Measurements from ENCODE around the gene STAC2.

The STAC2 gene

DNA sequence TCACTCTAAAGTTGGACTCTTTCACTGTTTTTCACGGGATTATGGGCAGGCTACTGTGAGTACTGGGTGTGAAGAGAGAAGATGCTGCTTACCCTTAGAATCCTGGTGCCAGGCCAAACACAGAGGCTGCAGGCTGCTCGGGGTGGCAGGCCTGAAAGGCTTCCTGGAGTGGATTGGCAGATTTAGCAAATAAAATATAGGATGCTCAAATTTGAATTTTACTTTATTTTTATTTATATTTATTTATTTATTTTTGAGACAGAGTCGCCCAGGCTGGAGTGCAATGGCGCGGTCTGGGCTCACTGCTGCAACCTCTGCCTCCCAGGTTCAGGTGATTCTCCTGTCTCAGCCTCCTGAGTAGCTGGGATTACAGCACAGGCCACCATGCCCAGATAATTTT is 14.9 kb upstream of the STAC2 start:
- H3K27ac Mint-ChIP-seq = no peak overlapping the region
- DNase-seq = no peak
- peaks cover 39% of the 10 kb centered on the region for H3K27me3 Mint-ChIP-seq
- H3K9me3 Mint-ChIP-seq = no peaks in the 10 kb centered on the region
- peaks cover 34% of the 10 kb centered on the region for H3K4me1 Mint-ChIP-seq
- no peak overlapping the region for H3K4me3 Mint-ChIP-seq
- no peaks in the 10 kb centered on the region for H3K36me3 Mint-ChIP-seq
- CTCF ChIA-PET = interaction anchor here (1.2 to 8.8 kb wide), 2 partner anchors 35 to 41 kb away, joined by 3 to 162 read pairs; partner anchors contain the start of gene RPL19

DNA sequence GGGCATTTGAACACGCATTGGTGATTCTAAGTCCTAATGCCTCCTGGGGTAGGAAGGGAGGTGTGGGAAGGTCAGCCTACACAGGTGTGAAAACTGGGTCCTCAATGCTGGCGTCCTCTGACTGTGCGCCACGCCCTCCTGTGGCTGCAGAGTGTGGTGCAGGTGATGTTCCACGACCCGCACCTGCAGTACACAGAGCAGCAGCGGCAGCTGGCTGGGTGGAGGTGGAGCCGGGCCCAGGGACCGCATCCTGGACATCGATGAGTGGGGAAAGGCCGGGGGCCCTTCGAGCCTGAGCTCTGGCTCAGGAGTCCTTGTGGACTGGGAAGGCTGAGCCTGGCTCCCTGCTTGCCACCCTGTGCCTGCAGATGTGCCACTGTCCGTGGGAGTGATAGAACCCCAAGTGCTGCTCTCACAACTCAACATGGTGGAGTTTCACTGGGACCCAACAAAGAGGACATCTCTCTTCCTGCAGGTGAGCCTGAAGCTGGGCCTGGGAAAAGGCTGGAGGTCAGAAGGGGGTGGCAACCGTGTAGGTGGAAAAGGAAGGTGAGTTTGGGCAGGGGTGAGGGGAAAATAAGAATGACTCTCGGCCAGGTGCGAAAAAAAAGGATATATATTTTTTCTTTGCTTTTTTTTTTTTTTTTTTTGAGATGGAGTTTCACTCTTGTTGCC is 14.0 kb upstream of the STAC2 start:
- Mint-ChIP-seq H3K9me3 (no peaks in the 10 kb centered on the region), H3K27ac (no peak overlapping the region), H3K36me3 (no peaks in the 10 kb centered on the region), H3K27me3 (peaks cover 39% of the 10 kb centered on the region), H3K4me1 (peaks cover 33% of the 10 kb centered on the region), H3K4me3 (no peak overlapping the region)
- DNase-seq = peak; percentile 82
- CTCF ChIA-PET = interaction anchor here (1.4 to 8.8 kb wide), 5 partner anchors 9 to 74 kb away, joined by 4 to 162 read pairs (median 5); partner anchors contain the start of gene ARL5C

DNA sequence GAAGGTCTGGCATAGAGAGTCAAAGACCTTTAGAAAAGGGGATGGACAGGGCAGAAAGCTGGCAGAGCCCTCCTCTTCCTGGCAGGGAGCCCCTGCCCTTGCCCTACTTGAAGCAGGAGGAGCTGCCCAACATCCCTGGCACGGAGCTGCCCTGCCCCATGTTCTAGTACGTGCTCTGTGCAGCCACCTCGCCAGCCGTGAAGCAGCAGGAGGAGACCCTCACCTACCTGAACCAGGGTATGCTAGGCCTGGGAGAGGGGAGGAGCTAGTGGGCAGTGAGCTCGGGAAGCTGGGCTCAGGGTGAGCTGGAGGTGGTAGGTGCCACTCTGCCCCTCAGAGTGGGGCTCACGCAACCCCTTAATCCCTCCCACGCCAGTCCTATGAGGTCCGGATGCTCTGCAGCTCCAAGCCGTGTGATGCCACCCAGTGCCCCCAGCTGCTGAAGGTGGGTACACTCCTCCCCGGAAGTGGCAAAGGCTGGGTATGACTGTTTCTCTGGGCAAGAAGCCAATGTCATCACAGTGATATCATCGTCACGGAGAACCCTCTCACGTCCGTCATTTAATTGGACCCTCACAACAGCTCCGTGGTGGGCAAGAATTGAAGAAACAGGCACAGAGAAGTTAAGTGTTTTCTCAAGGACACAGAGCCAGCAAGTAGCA is 12.7 kb upstream of the STAC2 start:
- peaks cover 23% of the 10 kb centered on the region for H3K4me1 Mint-ChIP-seq
- peak overlapping the region; percentile 72 for H3K27ac Mint-ChIP-seq
- H3K27me3 Mint-ChIP-seq = peaks cover 32% of the 10 kb centered on the region
- no peaks in the 10 kb centered on the region for H3K9me3 Mint-ChIP-seq
- peak; percentile 76 for DNase-seq
- no peaks in the 10 kb centered on the region for H3K36me3 Mint-ChIP-seq
- peak overlapping the region; percentile 12 for H3K4me3 Mint-ChIP-seq
- CTCF ChIA-PET = interaction anchor here (1.2 to 8.8 kb wide), 10 partner anchors 8 to 255 kb away, joined by 3 to 162 read pairs (median 6); partner anchors contain the start of gene ARL5C

DNA sequence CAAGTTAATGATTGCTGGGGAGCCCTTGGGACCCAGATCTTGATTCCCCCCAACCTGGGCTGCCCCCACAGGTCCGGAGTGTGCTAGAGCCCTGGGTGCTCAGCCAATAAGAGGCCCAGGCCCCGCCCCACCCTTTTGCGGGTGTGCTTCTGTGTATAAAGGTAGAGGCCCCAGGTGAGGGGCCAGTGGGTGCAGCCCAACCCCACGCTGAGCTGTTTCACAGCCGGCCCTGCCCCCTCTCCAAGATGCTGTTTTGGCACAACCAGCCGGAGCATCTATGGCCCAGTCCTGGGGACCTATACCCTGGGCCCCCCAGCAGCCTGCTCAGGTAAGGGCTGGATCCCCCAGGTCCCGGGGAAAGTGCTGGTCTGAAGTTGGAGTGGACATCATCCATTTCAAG is 11.8 kb upstream of the STAC2 start:
- CTCF ChIA-PET = interaction anchor here (1.4 to 8.8 kb wide), 5 partner anchors 10 to 111 kb away, joined by 3 to 162 read pairs (median 14); no protein-coding TSS in a partner anchor
- DNase-seq = no peak
- no peak overlapping the region for H3K27ac Mint-ChIP-seq

DNA sequence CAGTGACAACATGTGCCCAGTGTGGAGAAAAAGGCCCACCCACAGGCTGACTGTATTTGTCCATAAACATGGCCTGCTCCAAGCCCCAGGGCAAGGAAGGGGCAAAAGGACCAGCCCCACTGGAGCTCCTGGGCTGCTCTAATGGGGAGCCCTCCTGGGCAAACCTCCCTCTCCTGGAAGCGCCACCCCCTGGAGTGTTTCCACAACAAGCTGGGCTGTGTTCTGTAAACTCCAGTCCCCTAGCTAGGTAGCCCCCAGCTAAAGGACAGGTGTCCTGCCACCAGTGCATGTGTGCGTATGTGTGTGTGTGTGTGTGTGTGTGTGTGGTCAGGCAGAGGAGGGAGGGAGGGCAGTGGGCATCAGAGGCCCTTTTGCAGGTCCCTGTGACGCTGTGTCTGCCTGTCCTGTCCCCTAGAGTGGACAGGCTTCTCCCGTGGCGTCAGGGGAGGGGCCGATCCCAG is 11.3 kb upstream of the STAC2 start:
- H3K27ac Mint-ChIP-seq = no peak overlapping the region
- no peak for DNase-seq
- CTCF ChIA-PET = interaction anchor here (1.1 to 8.8 kb wide), 10 partner anchors 8 to 386 kb away, joined by 3 to 162 read pairs (median 6); partner anchors contain the start of gene RPL19
- no peak overlapping the region for H3K4me3 Mint-ChIP-seq
- H3K27me3 Mint-ChIP-seq = peaks cover 42% of the 10 kb centered on the region
- no peaks in the 10 kb centered on the region for H3K36me3 Mint-ChIP-seq
- peaks cover 23% of the 10 kb centered on the region for H3K4me1 Mint-ChIP-seq
- no peaks in the 10 kb centered on the region for H3K9me3 Mint-ChIP-seq

More for the DNA sequence above, 11.8 kb upstream of the STAC2 start:
- H3K4me1 Mint-ChIP-seq = peaks cover 23% of the 10 kb centered on the region
- peaks cover 38% of the 10 kb centered on the region for H3K27me3 Mint-ChIP-seq
- H3K4me3 Mint-ChIP-seq = no peak overlapping the region
- no peaks in the 10 kb centered on the region for H3K9me3 Mint-ChIP-seq
- no peaks in the 10 kb centered on the region for H3K36me3 Mint-ChIP-seq

DNA sequence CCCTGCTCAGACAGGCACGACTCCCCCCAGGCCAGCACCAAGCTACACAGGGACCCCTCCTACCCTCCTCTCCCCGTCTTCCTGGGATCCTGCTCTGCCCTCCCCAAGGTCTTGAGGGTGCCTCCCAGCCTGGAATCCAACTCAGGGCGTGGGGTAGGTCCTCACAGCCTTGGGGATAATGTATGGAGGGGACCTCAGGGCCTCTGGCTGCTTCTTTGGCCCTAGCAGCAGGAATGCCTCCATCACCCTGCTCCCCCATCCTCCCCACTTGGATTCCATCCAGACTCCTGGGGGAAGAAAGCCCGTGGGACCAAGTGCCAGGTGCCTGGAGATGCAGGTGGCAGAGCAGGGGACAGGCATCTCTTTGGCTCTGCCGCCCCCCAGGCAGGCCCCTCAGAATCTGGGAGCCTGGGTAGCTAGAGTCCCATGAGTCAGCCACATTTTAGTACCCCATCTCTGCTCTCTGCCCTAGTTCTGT is 10.7 kb upstream of the STAC2 start:
- Mint-ChIP-seq H3K27ac (no peak overlapping the region), H3K27me3 (peaks cover 46% of the 10 kb centered on the region), H3K4me3 (no peak overlapping the region), H3K9me3 (no peaks in the 10 kb centered on the region), H3K4me1 (peaks cover 28% of the 10 kb centered on the region), H3K36me3 (no peaks in the 10 kb centered on the region)
- no peak for DNase-seq
- CTCF ChIA-PET = interaction anchor here (0.5 to 8.8 kb wide), 23 partner anchors 9 to 432 kb away, joined by 3 to 162 read pairs (median 4); partner anchors contain the start of gene RPL19

DNA sequence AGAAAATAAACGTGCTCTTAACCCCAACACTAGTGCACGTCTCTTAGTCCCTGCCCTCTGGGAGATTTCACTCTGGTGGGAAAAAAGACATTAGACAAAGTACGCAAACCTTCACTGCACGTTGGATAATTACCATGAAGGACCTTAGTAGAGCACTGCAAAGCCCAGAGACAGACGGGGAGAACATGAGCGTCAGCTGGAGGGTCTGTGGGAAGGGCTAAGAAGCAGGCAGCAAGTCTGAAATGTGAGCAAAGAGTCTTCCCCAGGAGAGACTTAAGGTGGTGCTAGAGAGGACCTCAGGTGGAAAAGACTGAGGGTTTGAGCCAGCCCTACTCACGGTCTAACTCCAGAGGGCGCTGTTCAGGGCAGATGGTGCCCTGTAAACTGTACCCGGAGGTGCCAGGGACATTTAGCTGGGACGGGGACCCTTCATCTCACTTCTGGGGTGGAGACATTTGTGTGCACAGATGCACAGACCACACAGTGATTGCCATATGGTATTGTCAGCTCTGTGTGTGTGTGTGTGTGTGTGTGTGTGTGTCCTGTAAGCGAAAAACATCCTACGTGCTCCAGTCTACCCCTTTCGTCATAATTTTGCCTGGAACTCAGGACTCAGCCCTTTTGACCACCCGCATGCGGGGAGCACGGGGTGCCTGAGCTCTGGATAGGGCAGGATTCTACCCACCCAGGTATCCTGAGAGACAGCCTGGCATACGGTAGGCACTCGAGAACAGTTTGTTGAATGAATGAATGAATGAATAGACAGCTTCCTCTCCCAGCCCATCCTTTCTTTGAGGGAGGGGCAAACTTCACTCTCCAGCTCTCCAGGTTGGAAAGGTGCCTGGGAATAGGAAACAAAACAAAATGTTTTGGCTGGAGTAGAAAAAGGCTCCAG is 10.1 kb upstream of the STAC2 start:
- peak; percentile 74 for DNase-seq
- no peaks in the 10 kb centered on the region for H3K9me3 Mint-ChIP-seq
- no peak overlapping the region for H3K4me3 Mint-ChIP-seq
- H3K27me3 Mint-ChIP-seq = peaks cover 53% of the 10 kb centered on the region
- peaks cover 28% of the 10 kb centered on the region for H3K4me1 Mint-ChIP-seq
- no peaks in the 10 kb centered on the region for H3K36me3 Mint-ChIP-seq
- CTCF ChIA-PET = interaction anchor here (0.5 to 8.8 kb wide), 28 partner anchors 9 to 568 kb away, joined by 3 to 162 read pairs (median 4); partner anchors contain the start of genes FBXL20 and RPL19
- H3K27ac Mint-ChIP-seq = no peak overlapping the region

DNA sequence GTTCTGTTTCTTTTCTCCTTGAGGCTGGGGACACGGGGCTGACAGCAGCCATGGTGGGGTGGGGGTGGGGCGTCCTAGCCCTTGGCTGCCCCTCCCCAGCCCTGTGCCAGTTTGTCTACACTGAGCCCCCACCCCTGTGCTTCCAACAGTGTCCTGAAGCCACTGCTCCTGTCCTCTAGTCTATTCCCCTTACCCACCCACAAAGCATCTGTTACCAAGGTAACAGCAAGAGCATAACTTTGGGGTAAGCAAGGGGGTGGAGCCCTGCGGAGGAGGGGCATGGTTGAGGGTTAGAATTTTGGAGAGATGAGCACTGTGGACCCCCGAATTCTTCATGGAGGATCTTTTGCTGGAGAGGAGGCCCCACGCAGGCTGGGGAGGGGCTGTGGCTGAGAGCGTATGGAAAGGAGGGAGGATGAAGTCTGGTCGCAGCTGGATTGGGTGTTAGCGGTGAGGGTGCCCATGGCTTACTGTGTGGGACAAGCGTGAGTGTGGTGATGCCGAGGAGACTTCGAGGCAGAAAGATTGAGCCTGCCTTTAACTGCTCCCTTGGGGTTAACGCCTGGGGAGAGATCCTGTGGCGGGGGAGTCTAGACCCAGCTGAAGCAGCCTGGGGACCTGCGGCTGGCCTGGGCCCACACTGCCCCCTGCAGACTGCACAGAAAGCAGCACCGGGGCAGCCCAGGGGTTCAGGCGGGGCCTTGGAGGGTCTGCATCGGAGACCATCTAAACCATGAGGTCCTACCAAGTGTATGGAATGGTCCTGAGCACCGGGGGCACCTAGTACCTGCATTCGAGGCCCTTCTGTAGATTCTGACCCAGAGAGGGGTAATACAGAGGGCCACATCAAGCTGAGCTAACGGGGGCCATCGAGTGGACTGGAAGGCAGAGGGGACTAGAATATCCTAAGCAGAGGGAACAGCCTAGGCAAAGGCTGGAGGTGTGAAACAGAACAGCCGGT is 6.1 kb upstream of the STAC2 start:
- H3K36me3 Mint-ChIP-seq = no peaks in the 10 kb centered on the region
- H3K27me3 Mint-ChIP-seq = peaks cover 66% of the 10 kb centered on the region
- no peaks in the 10 kb centered on the region for H3K9me3 Mint-ChIP-seq
- no peak overlapping the region for H3K27ac Mint-ChIP-seq
- DNase-seq = peak; percentile 66
- no peak overlapping the region for H3K4me3 Mint-ChIP-seq
- H3K4me1 Mint-ChIP-seq = peaks cover 9% of the 10 kb centered on the region
- CTCF ChIA-PET = interaction anchor here (0.6 to 5.0 kb wide), 16 partner anchors 9 to 294 kb away, joined by 3 to 74 read pairs (median 4); partner anchors contain the start of genes ARL5C and RPL19

DNA sequence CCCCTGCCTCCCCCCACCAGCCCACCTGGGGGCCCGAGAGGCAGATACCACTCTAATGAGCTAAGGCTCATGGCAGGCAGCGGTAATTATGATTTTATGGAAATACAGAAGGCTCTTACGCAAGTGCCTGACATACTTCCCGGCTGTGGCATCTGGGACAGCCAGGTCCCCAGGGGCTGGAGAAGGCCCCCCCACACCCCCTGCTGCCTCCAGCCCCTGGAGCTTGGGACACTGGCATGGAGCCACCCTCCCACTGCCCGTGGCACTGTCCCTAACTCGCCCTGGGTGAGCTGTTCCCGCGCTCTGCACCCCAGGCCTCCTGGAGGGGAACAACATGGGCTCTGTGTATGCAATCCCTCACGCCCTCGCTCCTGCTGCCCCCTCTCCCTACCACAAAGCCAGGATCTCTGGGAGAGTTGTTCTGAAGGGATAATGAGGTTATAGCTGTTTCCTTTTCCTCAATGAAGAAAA is 5.4 kb upstream of the STAC2 start:
- peaks cover 70% of the 10 kb centered on the region for H3K27me3 Mint-ChIP-seq
- H3K36me3 Mint-ChIP-seq = no peaks in the 10 kb centered on the region
- CTCF ChIA-PET = interaction anchor here (1.0 to 5.0 kb wide), 8 partner anchors 8 to 248 kb away, joined by 3 to 74 read pairs (median 6); no protein-coding TSS in a partner anchor
- no peaks in the 10 kb centered on the region for H3K9me3 Mint-ChIP-seq
- no peak overlapping the region for H3K4me3 Mint-ChIP-seq
- peaks cover 11% of the 10 kb centered on the region for H3K4me1 Mint-ChIP-seq
- no peak for DNase-seq
- H3K27ac Mint-ChIP-seq = no peak overlapping the region

DNA sequence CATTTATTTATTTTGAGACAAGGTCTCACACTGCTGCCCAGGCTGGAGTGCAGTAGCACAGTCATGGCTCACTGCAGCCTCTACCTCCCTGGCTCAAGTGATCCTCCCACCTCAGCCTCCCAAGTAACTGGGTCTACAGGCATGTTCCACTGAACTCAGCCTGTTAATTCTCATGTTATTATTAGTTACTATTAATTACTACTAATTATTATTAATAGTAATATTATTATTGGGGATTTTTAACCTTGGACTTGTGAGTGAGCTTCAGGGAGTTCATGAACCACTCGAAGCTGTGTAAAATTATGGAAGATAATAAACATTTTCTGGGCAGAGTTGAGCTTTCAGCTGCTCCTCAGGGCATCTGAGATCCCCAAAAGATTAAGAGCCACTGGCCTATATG is 4.6 kb upstream of the STAC2 start:
- Mint-ChIP-seq H3K4me3 (no peak overlapping the region), H3K9me3 (no peaks in the 10 kb centered on the region), H3K36me3 (no peaks in the 10 kb centered on the region), H3K4me1 (peaks cover 11% of the 10 kb centered on the region), H3K27me3 (peaks cover 74% of the 10 kb centered on the region), H3K27ac (no peak overlapping the region)
- CTCF ChIA-PET = interaction anchor here (1.0 to 5.0 kb wide), 6 partner anchors 9 to 247 kb away, joined by 4 to 74 read pairs (median 6); no protein-coding TSS in a partner anchor
- DNase-seq = no peak

DNA sequence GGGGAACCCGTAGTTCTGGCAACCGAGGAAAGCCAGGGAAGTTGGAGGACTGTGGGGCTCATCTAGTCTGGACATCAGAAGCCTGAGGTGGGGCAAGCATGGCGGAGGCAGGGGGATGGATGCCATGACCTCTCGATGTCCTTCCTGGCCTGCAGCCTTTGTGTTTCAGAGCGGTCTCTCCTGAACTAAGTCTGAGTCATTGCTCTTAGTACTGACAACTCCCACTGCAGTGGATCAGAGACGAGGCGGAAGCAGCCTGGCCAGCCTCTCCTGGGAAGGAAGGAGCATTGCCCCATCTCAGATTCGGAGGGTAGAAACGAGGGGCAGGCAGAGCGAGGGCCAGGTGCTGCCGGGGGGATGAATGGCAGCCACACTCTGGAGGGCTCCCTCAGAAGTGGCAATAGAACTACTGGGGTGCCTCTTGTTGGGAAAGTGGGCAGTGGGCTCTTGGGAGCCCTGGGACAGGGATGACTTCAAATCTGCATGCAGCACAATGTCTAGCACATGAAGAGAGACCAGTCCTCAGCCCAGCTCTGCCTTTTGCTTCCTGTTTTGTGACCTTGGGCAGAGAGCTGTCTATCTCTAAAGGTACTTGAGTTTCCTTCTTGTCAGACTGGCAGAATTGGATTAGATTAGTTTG is 3.6 kb upstream of the STAC2 start:
- peaks cover 83% of the 10 kb centered on the region for H3K27me3 Mint-ChIP-seq
- H3K36me3 Mint-ChIP-seq = no peaks in the 10 kb centered on the region
- H3K27ac Mint-ChIP-seq = no peak overlapping the region
- H3K9me3 Mint-ChIP-seq = no peaks in the 10 kb centered on the region
- DNase-seq = no peak
- H3K4me1 Mint-ChIP-seq = peaks cover 13% of the 10 kb centered on the region
- CTCF ChIA-PET = interaction anchor here (1.4 to 5.0 kb wide), 4 partner anchors 10 to 22 kb away, joined by 4 to 74 read pairs (median 14); no protein-coding TSS in a partner anchor
- no peak overlapping the region for H3K4me3 Mint-ChIP-seq

DNA sequence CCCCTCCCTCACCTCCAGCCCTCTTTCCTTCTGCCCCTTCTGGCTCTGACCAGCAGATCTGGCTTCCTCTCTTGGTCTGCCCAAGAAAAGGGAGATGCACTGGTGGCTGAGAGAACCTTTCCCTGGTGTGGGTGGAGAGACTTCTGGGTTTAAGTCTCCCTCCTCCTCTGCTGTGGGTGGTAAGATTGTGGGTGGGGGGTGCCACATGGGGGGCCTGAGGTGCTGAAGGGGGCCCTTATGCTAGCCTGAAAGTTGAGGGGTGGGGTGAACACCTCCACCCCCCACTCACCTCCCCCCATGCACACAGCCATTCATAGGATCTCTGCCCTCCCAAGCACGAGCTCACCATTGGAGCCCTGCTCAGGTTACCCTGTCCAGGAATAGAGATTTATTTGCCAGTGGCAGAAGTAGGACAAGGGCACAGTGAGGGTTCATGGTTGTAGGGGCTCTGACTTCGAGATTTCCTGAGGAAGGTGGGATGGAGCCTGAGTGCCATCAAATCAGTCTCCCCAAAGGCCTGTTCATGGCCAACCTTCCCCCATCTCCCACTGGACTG is 1.7 kb upstream of the STAC2 start:
- DNase-seq = no peak
- peaks cover 93% of the 10 kb centered on the region for H3K27me3 Mint-ChIP-seq
- no peaks in the 10 kb centered on the region for H3K9me3 Mint-ChIP-seq
- CTCF ChIA-PET = interaction anchor here (1.6 kb wide), 1 partner anchor 11 kb away, joined by 8 read pairs; no protein-coding TSS in a partner anchor
- H3K4me3 Mint-ChIP-seq = no peak overlapping the region
- H3K27ac Mint-ChIP-seq = no peak overlapping the region
- peaks cover 20% of the 10 kb centered on the region for H3K4me1 Mint-ChIP-seq
- H3K36me3 Mint-ChIP-seq = no peaks in the 10 kb centered on the region

All from activated naive CD4-positive, alpha-beta T cell treated with anti-CD3 and anti-CD28 coated beads, Interleukin-2, amount 10 ng/mL, durations not matched to agents 7 days and 5 days (primary cell).